ENCODE results near the gene SLC1A7.

GRCh38 chr1:53073287-53073686, 69.2 kb downstream of the SLC1A7 start:
- TF ChIP-seq TFCP2L1 (CRISPR knock-in tag; IDR thresholded peaks at IDR 0.05) (no peak), CHD2 (IDR thresholded peaks at IDR 0.05; ENCODE audit: low read length, partially characterized antibody) (no peak), SMC3 (IDR thresholded peaks at IDR 0.05) (no peak), CTCF (IDR thresholded peaks at IDR 0.05) (no peak), RAD21 (conservative IDR thresholded peaks at IDR 0.05 in 1 of 2, IDR thresholded peaks at IDR 0.05 in 1 of 2) (no peak), POLR2A (IDR thresholded peaks at IDR 0.05; ENCODE audit: low read length) (no peak), FOSB (CRISPR knock-in tag; IDR thresholded peaks at IDR 0.05) (no peak), RFX5 (IDR thresholded peaks at IDR 0.05) (no peak), BCL3 (IDR thresholded peaks at IDR 0.05) (no peak), MAX (IDR thresholded peaks at IDR 0.05) (no peak)
- TF ChIP-seq, protein P1, sequence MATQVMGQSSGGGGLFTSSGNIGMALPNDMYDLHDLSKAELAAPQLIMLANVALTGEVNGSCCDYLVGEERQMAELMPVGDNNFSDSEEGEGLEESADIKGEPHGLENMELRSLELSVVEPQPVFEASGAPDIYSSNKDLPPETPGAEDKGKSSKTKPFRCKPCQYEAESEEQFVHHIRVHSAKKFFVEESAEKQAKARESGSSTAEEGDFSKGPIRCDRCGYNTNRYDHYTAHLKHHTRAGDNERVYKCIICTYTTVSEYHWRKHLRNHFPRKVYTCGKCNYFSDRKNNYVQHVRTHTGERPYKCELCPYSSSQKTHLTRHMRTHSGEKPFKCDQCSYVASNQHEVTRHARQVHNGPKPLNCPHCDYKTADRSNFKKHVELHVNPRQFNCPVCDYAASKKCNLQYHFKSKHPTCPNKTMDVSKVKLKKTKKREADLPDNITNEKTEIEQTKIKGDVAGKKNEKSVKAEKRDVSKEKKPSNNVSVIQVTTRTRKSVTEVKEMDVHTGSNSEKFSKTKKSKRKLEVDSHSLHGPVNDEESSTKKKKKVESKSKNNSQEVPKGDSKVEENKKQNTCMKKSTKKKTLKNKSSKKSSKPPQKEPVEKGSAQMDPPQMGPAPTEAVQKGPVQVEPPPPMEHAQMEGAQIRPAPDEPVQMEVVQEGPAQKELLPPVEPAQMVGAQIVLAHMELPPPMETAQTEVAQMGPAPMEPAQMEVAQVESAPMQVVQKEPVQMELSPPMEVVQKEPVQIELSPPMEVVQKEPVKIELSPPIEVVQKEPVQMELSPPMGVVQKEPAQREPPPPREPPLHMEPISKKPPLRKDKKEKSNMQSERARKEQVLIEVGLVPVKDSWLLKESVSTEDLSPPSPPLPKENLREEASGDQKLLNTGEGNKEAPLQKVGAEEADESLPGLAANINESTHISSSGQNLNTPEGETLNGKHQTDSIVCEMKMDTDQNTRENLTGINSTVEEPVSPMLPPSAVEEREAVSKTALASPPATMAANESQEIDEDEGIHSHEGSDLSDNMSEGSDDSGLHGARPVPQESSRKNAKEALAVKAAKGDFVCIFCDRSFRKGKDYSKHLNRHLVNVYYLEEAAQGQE (IDR thresholded peaks at IDR 0.05), result no peak
- TF ChIP-seq, protein P2, sequence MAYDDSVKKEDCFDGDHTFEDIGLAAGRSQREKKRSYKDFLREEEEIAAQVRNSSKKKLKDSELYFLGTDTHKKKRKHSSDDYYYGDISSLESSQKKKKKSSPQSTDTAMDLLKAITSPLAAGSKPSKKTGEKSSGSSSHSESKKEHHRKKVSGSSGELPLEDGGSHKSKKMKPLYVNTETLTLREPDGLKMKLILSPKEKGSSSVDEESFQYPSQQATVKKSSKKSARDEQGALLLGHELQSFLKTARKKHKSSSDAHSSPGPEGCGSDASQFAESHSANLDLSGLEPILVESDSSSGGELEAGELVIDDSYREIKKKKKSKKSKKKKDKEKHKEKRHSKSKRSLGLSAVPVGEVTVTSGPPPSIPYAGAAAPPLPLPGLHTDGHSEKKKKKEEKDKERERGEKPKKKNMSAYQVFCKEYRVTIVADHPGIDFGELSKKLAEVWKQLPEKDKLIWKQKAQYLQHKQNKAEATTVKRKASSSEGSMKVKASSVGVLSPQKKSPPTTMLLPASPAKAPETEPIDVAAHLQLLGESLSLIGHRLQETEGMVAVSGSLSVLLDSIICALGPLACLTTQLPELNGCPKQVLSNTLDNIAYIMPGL (CRISPR knock-in tag; IDR thresholded peaks at IDR 0.05; ENCODE audit: borderline replicate concordance), result no peak

Measured in A549 (cell line).